Testis (tissue), 2 donors: Measurements from ENCODE around the gene GRIA1.

Source experiments
- CTCF ChIP-seq, 3 experiments: fragments of 450-650 bp in 2 of 3; fragments of 200-600 bp in 1 of 3; sonication (generic) in 1 of 3; IDR thresholded peaks; one replicate each; pipeline ENCODE4 v1.5.1; 2016 to 2019; ENCODE audit warnings: antibody characterized with exemption in 3 of 3, mild to moderate bottlenecking in 2 of 3, moderate library complexity in 1 of 3
- POLR2A ChIP-seq: fragments of 450-650 bp; IDR thresholded peaks from one replicate; pipeline ENCODE4 v1.6.1; 2017; ENCODE audit warnings: antibody characterized with exemption, mild to moderate bottlenecking, moderate library complexity

DNA sequence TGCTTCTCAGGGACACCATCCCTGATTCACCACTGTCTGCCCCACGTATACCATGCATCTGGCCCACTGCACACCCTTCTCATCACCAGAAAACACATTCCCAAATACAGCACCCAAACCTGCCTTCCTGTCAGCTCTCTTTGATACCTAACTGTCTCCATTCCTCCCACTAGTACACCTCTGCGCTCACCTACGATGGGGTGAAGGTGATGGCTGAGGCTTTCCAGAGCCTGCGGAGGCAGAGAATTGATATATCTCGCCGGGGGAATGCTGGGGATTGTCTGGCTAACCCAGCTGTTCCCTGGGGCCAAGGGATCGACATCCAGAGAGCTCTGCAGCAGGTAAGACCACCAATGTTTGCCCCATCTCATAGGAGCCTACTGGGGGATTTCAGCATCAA is 186.4 kb downstream of the GRIA1 start:
- TF ChIP-seq CTCF (IDR thresholded peaks at IDR 0.05), result no peak
- no peak for TF ChIP-seq POLR2A
